ENCODE measurements around the gene STK40.

DNA sequence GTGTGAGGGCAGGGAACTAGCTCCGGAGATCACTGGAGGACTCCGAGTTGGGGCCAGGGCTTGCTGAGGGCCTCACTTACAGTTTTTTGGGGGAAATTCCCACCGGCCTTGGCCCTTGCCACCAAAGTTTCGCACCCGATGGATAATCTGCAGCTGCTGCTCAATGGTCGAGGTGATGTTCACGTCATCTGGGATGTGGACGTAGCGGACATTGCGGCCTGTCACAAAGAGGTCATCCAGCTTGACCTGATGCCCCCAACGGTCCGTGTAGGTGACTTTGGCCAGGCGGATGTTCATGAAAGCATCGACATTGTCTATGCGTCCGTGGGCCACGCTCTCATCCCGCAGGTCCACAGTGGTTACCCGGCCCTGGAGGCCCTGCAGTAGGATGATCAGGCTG lies 8.0 kb upstream of the STK40 start:
- TF ChIP-seq, protein P1, sequence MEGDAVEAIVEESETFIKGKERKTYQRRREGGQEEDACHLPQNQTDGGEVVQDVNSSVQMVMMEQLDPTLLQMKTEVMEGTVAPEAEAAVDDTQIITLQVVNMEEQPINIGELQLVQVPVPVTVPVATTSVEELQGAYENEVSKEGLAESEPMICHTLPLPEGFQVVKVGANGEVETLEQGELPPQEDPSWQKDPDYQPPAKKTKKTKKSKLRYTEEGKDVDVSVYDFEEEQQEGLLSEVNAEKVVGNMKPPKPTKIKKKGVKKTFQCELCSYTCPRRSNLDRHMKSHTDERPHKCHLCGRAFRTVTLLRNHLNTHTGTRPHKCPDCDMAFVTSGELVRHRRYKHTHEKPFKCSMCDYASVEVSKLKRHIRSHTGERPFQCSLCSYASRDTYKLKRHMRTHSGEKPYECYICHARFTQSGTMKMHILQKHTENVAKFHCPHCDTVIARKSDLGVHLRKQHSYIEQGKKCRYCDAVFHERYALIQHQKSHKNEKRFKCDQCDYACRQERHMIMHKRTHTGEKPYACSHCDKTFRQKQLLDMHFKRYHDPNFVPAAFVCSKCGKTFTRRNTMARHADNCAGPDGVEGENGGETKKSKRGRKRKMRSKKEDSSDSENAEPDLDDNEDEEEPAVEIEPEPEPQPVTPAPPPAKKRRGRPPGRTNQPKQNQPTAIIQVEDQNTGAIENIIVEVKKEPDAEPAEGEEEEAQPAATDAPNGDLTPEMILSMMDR (IDR thresholded peaks at IDR 0.05) = no peak
- TF ChIP-seq POLR2A (IDR thresholded peaks at IDR 0.05) (no peak), EP300 (IDR thresholded peaks at IDR 0.05) (no peak)

Measured in upper lobe of left lung (tissue), 4 donors.